Neural cell (in vitro differentiated cells): ENCODE data around the gene LMAN2. TPM values are rescaled to one million over a fixed set of nuclear protein-coding genes. Genes with fewer than 3 reads are reported as not detected.

Experiments
- H2AFZ ChIP-seq: fragments of 200-600, 300-800 bp; sonication (generic), shearing (Covaris generic); 2 replicates; pipeline ENCODE4 v1.6.0; 2014; ENCODE audit warnings: low read depth, mild to moderate bottlenecking, antibody characterized with exemption, low read length, moderate library complexity
- H3F3A ChIP-seq: fragments of 200-600 bp; shearing (Covaris generic); 2 replicates; pipeline ENCODE4 v1.6.1; 2016; ENCODE audit warnings: mild to moderate bottlenecking, moderate library complexity, mixed read lengths, antibody characterized with exemption, low read length; ENCODE audit not compliant: insufficient read depth, poor library complexity, severe bottlenecking
- H3K27ac ChIP-seq: fragments of 200-600, 300-800 bp; sonication (generic), shearing (Covaris generic); 2 replicates; pipeline ENCODE4 v1.5.1; 2014; ENCODE audit warnings: mild to moderate bottlenecking, low read length, moderate library complexity
- H3K27me3 ChIP-seq: fragments of 300-800, 200-600 bp; sonication (generic), shearing (Covaris generic); 2 replicates; pipeline ENCODE4 v1.6.0; 2014; ENCODE audit warnings: mild to moderate bottlenecking, low read depth, low read length, moderate library complexity; ENCODE audit not compliant: insufficient read depth
- H3K36me3 ChIP-seq: fragments of 300-800, 200-600 bp; sonication (generic), shearing (Covaris generic); 2 replicates; pipeline ENCODE4 v1.5.1; 2014; ENCODE audit warnings: mild to moderate bottlenecking, antibody characterized with exemption, low read length, moderate library complexity; ENCODE audit not compliant: insufficient read depth
- H3K4me2 ChIP-seq: fragments of 300-800, 200-600 bp; sonication (generic), shearing (Covaris generic); 2 replicates; pipeline ENCODE4 v1.6.0; 2014; ENCODE audit warnings: mild to moderate bottlenecking, low read length
- H3K4me3 ChIP-seq: fragments of 300-800, 200-600 bp; sonication (generic), shearing (Covaris generic); 2 replicates; pipeline ENCODE4 v1.5.1; 2014; ENCODE audit warnings: mild to moderate bottlenecking, low read length, moderate library complexity
- H3K79me2 ChIP-seq: fragments of 200-600 bp; shearing (Covaris generic); replicated peaks from 2 replicates; pipeline ENCODE4 v1.6.0; 2014; ENCODE audit warnings: mild to moderate bottlenecking, low read length, moderate library complexity; ENCODE audit not compliant: insufficient read depth
- H3K9ac ChIP-seq: fragments of 300-800, 200-600 bp; sonication (generic), shearing (Covaris generic); 2 replicates; pipeline ENCODE4 v1.6.1; 2016; ENCODE audit warnings: mild to moderate bottlenecking, low read length, mixed read lengths
- H3K9me2 ChIP-seq: fragments of 200-600 bp; shearing (Covaris generic); 2 replicates; pipeline ENCODE4 v1.6.1; 2016; ENCODE audit warnings: mild to moderate bottlenecking, low read length, mixed read lengths; ENCODE audit not compliant: insufficient read depth
- H3K9me3 ChIP-seq: fragments of 200-600, 300-800 bp; sonication (generic), shearing (Covaris generic); 2 replicates; pipeline ENCODE4 v1.6.1; 2016; ENCODE audit warnings: mild to moderate bottlenecking, mixed run types, low read length, moderate library complexity, mixed read lengths
- H4K20me1 ChIP-seq: fragments of 200-600 bp; shearing (Covaris generic); 2 replicates; pipeline ENCODE4 v1.6.1; 2016; ENCODE audit warnings: mild to moderate bottlenecking, mixed run types; ENCODE audit not compliant: insufficient read depth
- EP300 ChIP-seq: fragments of 450-650 bp; conservative IDR thresholded peaks from 2 replicates; pipeline ENCODE4 v1.6.1; 2014; ENCODE audit warnings: antibody characterized with exemption, mild to moderate bottlenecking, moderate library complexity; ENCODE audit not compliant: poor library complexity, severe bottlenecking
- EZH2 ChIP-seq: fragments of 200-600, 300-800 bp; shearing (Covaris generic), sonication (generic); IDR thresholded peaks from 2 replicates; pipeline ENCODE4 v1.6.1; 2014; ENCODE audit warnings: antibody characterized with exemption, low read length, borderline replicate concordance, mild to moderate bottlenecking; ENCODE audit not compliant: insufficient read depth, poor library complexity, severe bottlenecking
- MXI1 ChIP-seq: fragments of 450-650 bp; conservative IDR thresholded peaks from 2 replicates; pipeline ENCODE4 v1.6.1; 2014; ENCODE audit warnings: antibody characterized with exemption, mild to moderate bottlenecking; ENCODE audit not compliant: poor library complexity, severe bottlenecking
- POLR2AphosphoS5 ChIP-seq: IDR thresholded peaks from 2 replicates; pipeline ENCODE4 v1.6.1; 2012
- RAD21 ChIP-seq: fragments of 450-650 bp; conservative IDR thresholded peaks from 2 replicates; pipeline ENCODE4 v1.6.1; 2014; ENCODE audit warnings: antibody characterized with exemption, mild to moderate bottlenecking, moderate library complexity
- REST ChIP-seq: IDR thresholded peaks from 2 replicates; pipeline ENCODE4 v1.6.1; 2012; ENCODE audit warnings: borderline replicate concordance
- SMC3 ChIP-seq: fragments of 450-650 bp; conservative IDR thresholded peaks from 2 replicates; pipeline ENCODE4 v1.6.1; 2014; ENCODE audit warnings: antibody characterized with exemption, mild to moderate bottlenecking, moderate library complexity; ENCODE audit not compliant: poor library complexity
- TAF1 ChIP-seq: IDR thresholded peaks from 2 replicates; pipeline ENCODE4 v1.6.1; 2012; ENCODE audit warnings: low read depth
- polyA plus RNA-seq: library from polyadenylated mRNA; depleted of rRNA; stranded (reverse); fragments of >200 nt; gene quantifications from 2 replicates; pipeline ENCODE4 v1.2.3, GENCODE V29; 2014
- TF ChIP-seq, protein P1 (sequence below): fragments of 450-650 bp; IDR thresholded peaks from 2 replicates; pipeline ENCODE4 v1.5.1; 2014; ENCODE audit warnings: antibody characterized with exemption, mild to moderate bottlenecking, moderate library complexity; ENCODE audit not compliant: poor library complexity, severe bottlenecking

The LMAN2 gene
- polyA plus RNA-seq, 1 donor from 2014 or later = 155 TPM

DNA sequence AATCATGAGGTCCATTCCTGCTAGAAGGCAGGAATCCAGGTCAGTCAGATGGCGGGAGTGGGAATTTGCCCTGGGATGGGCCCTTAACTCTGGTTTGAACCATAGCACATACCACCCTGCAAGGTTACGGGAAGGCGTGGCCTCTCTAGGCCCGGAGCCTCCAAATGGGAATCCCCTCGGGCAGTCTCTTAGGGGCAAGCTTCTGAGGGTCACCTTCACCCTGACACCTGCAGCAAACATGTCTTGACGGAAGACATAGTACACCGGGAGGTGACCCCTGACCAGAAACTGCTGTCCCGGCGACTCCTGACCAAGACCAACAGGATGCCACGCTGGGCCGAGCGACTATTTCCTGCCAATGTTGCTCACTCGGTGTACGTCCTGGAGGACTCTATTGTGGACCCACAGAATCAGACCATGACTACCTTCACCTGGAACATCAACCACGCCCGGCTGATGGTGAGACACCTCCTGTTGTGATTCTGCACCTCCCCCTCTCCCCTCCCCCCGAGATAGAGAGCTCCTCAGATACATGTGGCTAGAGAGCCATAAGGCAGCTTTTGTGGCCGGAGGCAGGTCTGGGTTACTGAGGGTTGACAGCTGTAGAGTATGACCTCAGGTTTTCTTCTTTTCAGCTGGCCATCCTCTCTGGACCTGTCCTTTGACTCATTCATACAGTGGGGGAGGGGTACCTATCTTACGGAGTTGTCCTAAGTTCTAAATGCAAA is 46.9 kb downstream of the LMAN2 start:
- Histone ChIP-seq H3K27me3 (no peaks in the 10 kb centered on the region), H3K9ac (peak overlapping the region; percentile 91), H2AFZ (no peak overlapping the region), H3K4me2 (peak overlapping the region; percentile 93), H4K20me1 (no peaks in the 10 kb centered on the region), H3K36me3 (no peaks in the 10 kb centered on the region), H3K9me2 (no peaks in the 10 kb centered on the region), H3K9me3 (no peaks in the 10 kb centered on the region), H3K79me2 (peaks cover 16% of the 10 kb centered on the region), H3K4me3 (peak overlapping the region; percentile 100), H3F3A (no peaks in the 10 kb centered on the region), H3K27ac (peak overlapping the region; percentile 39)
- TF ChIP-seq MXI1 (no peak), POLR2AphosphoS5 (no peak), TAF1 (no peak)

GRCh38 chr5:177303925-177304391 is 47.5 kb downstream of the LMAN2 start:
- Histone ChIP-seq H3K9ac (peak overlapping the region; percentile 91), H3K4me2 (peak overlapping the region; percentile 93), H3K9me3 (no peaks in the 10 kb centered on the region), H3K4me3 (peak overlapping the region; percentile 100), H4K20me1 (no peaks in the 10 kb centered on the region), H3K9me2 (no peaks in the 10 kb centered on the region), H3F3A (no peaks in the 10 kb centered on the region), H3K79me2 (peaks cover 16% of the 10 kb centered on the region), H3K27me3 (no peaks in the 10 kb centered on the region), H3K27ac (peak overlapping the region; percentile 39), H3K36me3 (no peaks in the 10 kb centered on the region), H2AFZ (no peak overlapping the region)
- TF ChIP-seq MXI1 (peak; percentile 17), SMC3 (no peak), POLR2AphosphoS5 (no peak)

DNA sequence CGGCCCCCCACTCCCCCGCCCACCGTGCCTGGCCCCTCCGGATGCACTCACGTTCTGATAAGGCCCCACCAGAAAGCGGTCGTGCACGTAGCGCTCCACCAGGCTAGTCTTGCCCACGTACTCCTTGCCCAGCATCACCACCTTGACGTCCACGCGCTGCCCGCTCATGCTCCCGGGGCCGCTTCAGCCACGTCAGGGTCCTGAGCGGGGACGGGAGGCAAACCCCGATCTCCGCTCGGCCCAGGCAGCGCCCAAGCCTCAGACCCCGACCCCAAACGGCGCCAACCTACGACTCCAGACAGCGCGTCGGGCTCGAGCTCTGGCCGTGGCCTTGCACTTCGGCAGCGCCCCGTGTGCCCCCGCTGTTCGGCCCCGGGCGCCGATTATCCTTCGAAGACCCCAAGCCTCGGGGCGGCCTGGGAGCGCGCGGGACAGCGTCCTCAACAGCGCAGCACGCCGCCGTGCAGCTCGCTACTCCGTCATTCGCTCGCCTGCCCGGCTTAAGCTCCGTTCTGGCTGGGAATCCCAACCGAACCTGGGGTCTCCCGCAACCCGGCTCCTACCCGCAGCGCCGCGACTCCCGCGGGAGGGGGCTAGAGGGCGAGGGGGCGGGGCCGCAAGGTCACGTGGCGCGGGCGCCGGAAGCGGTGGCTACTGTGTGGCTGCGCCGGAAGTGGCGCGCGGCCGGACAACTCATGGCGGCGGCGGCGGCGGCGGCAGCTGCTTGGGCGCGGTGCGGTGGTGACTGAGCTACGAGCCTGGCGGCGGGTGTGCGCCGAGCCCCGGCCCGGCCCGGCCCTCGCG is 48.1 kb downstream of the LMAN2 start, which contains the start of the genes PRELID1 and RAB24:
Gene PRELID1 (plus strand): TSS at position 679 of the 804 bp plus-strand sequence. CDS start 187 bp downstream, outside the sequence.
Gene RAB24 (minus strand): TSS at position 599 of the 804 bp plus-strand sequence. CDS start 431 bp downstream, at position 168.
- TF ChIP-seq EZH2 (no peak), RAD21 (peak; percentile 40), EP300 (peak; percentile 39), POLR2AphosphoS5 (peak; percentile 80), MXI1 (peak; percentile 97), SMC3 (peak; percentile 39), REST (no peak), TAF1 (peak; percentile 73)
- TF ChIP-seq, protein P1, sequence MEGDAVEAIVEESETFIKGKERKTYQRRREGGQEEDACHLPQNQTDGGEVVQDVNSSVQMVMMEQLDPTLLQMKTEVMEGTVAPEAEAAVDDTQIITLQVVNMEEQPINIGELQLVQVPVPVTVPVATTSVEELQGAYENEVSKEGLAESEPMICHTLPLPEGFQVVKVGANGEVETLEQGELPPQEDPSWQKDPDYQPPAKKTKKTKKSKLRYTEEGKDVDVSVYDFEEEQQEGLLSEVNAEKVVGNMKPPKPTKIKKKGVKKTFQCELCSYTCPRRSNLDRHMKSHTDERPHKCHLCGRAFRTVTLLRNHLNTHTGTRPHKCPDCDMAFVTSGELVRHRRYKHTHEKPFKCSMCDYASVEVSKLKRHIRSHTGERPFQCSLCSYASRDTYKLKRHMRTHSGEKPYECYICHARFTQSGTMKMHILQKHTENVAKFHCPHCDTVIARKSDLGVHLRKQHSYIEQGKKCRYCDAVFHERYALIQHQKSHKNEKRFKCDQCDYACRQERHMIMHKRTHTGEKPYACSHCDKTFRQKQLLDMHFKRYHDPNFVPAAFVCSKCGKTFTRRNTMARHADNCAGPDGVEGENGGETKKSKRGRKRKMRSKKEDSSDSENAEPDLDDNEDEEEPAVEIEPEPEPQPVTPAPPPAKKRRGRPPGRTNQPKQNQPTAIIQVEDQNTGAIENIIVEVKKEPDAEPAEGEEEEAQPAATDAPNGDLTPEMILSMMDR = peak; percentile 51
- peak within 1 kb of the TSS; percentile 72 for H3K27ac ChIP-seq
- H4K20me1 ChIP-seq = no peaks in the 10 kb centered on the region

More for the DNA sequence above, 48.1 kb downstream of the LMAN2 start, which contains the start of the genes PRELID1 and RAB24:
- Histone ChIP-seq H3K4me2 (peak within 1 kb of the TSS; percentile 93), H3K36me3 (no peaks in the 10 kb centered on the region), H2AFZ (peak within 1 kb of the TSS; percentile 95), H3K4me3 (peak within 1 kb of the TSS; percentile 100), H3K9me3 (no peaks in the 10 kb centered on the region), H3K9me2 (no peaks in the 10 kb centered on the region), H3F3A (no peaks in the 10 kb centered on the region), H3K9ac (peak within 1 kb of the TSS; percentile 91), H3K79me2 (peaks cover 16% of the 10 kb centered on the region), H3K27me3 (no peaks in the 10 kb centered on the region)
